ENCODE data around the gene SPATA6L. TPM values are rescaled to one million over a fixed set of nuclear protein-coding genes. Genes with fewer than 3 reads are reported as not detected.

SPATA6L gene
- total and polyA plus RNA-seq, 9 of the 15 experiments (the other 6 are each of a cell fraction or from before 2014, with no cell fraction given): 0.03 to 1.00 (median 0.08) TPM; not detected in 4

GRCh38 chr9:4679268-4680172, 13.2 kb upstream of the SPATA6L start, which contains the start of gene CDC37L1 (continued):
- TF ChIP-seq, protein P1, sequence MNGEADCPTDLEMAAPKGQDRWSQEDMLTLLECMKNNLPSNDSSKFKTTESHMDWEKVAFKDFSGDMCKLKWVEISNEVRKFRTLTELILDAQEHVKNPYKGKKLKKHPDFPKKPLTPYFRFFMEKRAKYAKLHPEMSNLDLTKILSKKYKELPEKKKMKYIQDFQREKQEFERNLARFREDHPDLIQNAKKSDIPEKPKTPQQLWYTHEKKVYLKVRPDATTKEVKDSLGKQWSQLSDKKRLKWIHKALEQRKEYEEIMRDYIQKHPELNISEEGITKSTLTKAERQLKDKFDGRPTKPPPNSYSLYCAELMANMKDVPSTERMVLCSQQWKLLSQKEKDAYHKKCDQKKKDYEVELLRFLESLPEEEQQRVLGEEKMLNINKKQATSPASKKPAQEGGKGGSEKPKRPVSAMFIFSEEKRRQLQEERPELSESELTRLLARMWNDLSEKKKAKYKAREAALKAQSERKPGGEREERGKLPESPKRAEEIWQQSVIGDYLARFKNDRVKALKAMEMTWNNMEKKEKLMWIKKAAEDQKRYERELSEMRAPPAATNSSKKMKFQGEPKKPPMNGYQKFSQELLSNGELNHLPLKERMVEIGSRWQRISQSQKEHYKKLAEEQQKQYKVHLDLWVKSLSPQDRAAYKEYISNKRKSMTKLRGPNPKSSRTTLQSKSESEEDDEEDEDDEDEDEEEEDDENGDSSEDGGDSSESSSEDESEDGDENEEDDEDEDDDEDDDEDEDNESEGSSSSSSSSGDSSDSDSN (IDR thresholded peaks at IDR 0.05; ENCODE audit: borderline replicate concordance in 1 of 2, low read depth in 2 of 2, low read length in 2 of 2): peak in 1 of 2 experiments; percentile 64; a peak in 1 of 4 replicates
- TF ChIP-seq CHD1 (IDR thresholded peaks at IDR 0.05; ENCODE audit: low read length) (no peak), SMARCE1 (IDR thresholded peaks at IDR 0.05) (no peak), SMARCA5 (IDR thresholded peaks at IDR 0.05) (no peak), ZBTB8A (IDR thresholded peaks at IDR 0.05; ENCODE audit: partially characterized antibody) (no peak), E2F5 (CRISPR knock-in tag; IDR thresholded peaks at IDR 0.05) (0 out of 2 replicates have a peak, but pooled peaks have one; percentile 36), MAFG (tag; conservative IDR thresholded peaks at IDR 0.05) (no peak), GTF2E2 (tag; IDR thresholded peaks at IDR 0.05) (peak; percentile 90), ZNF140 (CRISPR knock-in tag; IDR thresholded peaks at IDR 0.05) (no peak), CREB1 (IDR thresholded peaks at IDR 0.05) (peak; percentile 89), CREB1 (CRISPR knock-in tag; IDR thresholded peaks at IDR 0.05) (peak; percentile 92), ASH1L (IDR thresholded peaks at IDR 0.05; ENCODE audit: borderline replicate concordance, low read depth, partially characterized antibody) (no peak), NR4A1 (CRISPR knock-in tag; IDR thresholded peaks at IDR 0.05) (no peak), NR4A1 (tag; IDR thresholded peaks at IDR 0.05) (no peak), BHLHE40 (IDR thresholded peaks at IDR 0.05; ENCODE audit: low read length) (0 out of 2 replicates have a peak, but pooled peaks have one; percentile 4), L3MBTL2 (IDR thresholded peaks at IDR 0.05) (peak; percentile 80), ATF1 (CRISPR knock-in tag; IDR thresholded peaks at IDR 0.05) (no peak; the same call in 1 of the 2 replicates), ATF1 (tag; IDR thresholded peaks at IDR 0.05) (peak; percentile 93), ZNF143 (CRISPR knock-in tag; IDR thresholded peaks at IDR 0.05) (peak; percentile 70), MTA1 (IDR thresholded peaks at IDR 0.05; ENCODE audit: borderline replicate concordance) (0 out of 2 replicates have a peak, but pooled peaks have one; percentile 32)
- TF ChIP-seq, protein P2, sequence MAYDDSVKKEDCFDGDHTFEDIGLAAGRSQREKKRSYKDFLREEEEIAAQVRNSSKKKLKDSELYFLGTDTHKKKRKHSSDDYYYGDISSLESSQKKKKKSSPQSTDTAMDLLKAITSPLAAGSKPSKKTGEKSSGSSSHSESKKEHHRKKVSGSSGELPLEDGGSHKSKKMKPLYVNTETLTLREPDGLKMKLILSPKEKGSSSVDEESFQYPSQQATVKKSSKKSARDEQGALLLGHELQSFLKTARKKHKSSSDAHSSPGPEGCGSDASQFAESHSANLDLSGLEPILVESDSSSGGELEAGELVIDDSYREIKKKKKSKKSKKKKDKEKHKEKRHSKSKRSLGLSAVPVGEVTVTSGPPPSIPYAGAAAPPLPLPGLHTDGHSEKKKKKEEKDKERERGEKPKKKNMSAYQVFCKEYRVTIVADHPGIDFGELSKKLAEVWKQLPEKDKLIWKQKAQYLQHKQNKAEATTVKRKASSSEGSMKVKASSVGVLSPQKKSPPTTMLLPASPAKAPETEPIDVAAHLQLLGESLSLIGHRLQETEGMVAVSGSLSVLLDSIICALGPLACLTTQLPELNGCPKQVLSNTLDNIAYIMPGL (CRISPR knock-in tag; IDR thresholded peaks at IDR 0.05): 0 out of 2 replicates have a peak, but pooled peaks have one; percentile 53

All from K562 (cell line).